ENCODE results near the gene SLC4A4.

- TF ChIP-seq, protein P1, sequence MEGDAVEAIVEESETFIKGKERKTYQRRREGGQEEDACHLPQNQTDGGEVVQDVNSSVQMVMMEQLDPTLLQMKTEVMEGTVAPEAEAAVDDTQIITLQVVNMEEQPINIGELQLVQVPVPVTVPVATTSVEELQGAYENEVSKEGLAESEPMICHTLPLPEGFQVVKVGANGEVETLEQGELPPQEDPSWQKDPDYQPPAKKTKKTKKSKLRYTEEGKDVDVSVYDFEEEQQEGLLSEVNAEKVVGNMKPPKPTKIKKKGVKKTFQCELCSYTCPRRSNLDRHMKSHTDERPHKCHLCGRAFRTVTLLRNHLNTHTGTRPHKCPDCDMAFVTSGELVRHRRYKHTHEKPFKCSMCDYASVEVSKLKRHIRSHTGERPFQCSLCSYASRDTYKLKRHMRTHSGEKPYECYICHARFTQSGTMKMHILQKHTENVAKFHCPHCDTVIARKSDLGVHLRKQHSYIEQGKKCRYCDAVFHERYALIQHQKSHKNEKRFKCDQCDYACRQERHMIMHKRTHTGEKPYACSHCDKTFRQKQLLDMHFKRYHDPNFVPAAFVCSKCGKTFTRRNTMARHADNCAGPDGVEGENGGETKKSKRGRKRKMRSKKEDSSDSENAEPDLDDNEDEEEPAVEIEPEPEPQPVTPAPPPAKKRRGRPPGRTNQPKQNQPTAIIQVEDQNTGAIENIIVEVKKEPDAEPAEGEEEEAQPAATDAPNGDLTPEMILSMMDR (IDR thresholded peaks at IDR 0.05; ENCODE audit: low read depth, low read length, poor library complexity, severe bottlenecking) = no peak
- TF ChIP-seq EZH2phosphoT487 (IDR thresholded peaks at IDR 0.05; ENCODE audit: borderline replicate concordance, low read length) = no peak
These were observed 206.3 kb downstream of the SLC4A4 start for GRCh38 chr4:71545168-71545567.
